Right cardiac atrium (tissue), 5 donors: ENCODE results near the gene CARMIL3. TPM values are rescaled to one million over a fixed set of nuclear protein-coding genes. Genes with fewer than 3 reads are reported as not detected.

Experiments
- ATAC-seq, 2 donors: fragments of 200-7000 bp; cut with Tn5 transposase; one replicate each; pipeline versions ENCODE4 v1.8.0 to v1.9.1; 2020; ENCODE audit warnings: moderate library complexity in 2 of 2, mild to moderate bottlenecking in 1 of 2
- DNase-seq, 3 donors: peaks; one replicate each; pipeline ENCODE4 v3.0.0-alpha.2; 2020
- H3K27ac ChIP-seq: one replicate; pipeline ENCODE4 v1.5.1; 2013; ENCODE audit warnings: mild to moderate bottlenecking, low read length, control low read depth, moderate library complexity
- H3K27me3 ChIP-seq: one replicate; pipeline ENCODE4 v1.6.1; 2013; ENCODE audit not compliant: control insufficient read depth, insufficient read depth
- H3K4me1 ChIP-seq: one replicate; pipeline ENCODE4 v1.6.1; 2013; ENCODE audit warnings: low read length; ENCODE audit not compliant: control insufficient read depth, insufficient read depth
- H3K4me3 ChIP-seq: one replicate; pipeline ENCODE4 v1.5.1; 2013; ENCODE audit warnings: low read length, control low read depth
- H3K9me3 ChIP-seq: one replicate; pipeline ENCODE4 v1.6.1; 2013; ENCODE audit warnings: low read length; ENCODE audit not compliant: control insufficient read depth
- WGBS: extraction: QIAGEN DNeasy Blood & Tissue Kit; methylation state at CpG from one replicate; pipeline ENCODE4 v1.1.7; 2013; 5-methylcytosine and 5-hydroxymethylcytosine counted together
- intact Hi-C, 4 donors: fragments of 100-400 bp; cut with DNase I; formaldehyde crosslinking; loops; one replicate each; pipeline versions ENCODE4 v1.11.0 to v1.14.0; 2022 to 2023
- polyA plus RNA-seq: library from polyadenylated mRNA; stranded (reverse); fragments of 200-250 nt; gene quantifications from one replicate; pipeline ENCODE4 v1.2.3, GENCODE V29; 2013
- total RNA-seq, 4 donors: library from RNA; stranded (reverse); fragmentation: NEBNext Ultra II Directional; extraction: Animal tissue kit (Norgen Biotek cat#: 25700); gene quantifications; one replicate each; pipeline ENCODE4 v1.2.1, GENCODE V29; 2021
- donor health status: healthy with polysubstance abuse.
- donor health status: DM: no; HTN: yes; CAD: no.
- donor health status: DM: no; HTN: no; CAD: no.
- donor health status: DM: no; HTN: yes; CAD: no; lungs with severe emphysema.
- donor health status: DM: yes; HTN: yes; CAD: no.

Gene CARMIL3
- total and polyA plus RNA-seq, 5 donors = 0.17 to 0.45 (median 0.18) TPM

DNA sequence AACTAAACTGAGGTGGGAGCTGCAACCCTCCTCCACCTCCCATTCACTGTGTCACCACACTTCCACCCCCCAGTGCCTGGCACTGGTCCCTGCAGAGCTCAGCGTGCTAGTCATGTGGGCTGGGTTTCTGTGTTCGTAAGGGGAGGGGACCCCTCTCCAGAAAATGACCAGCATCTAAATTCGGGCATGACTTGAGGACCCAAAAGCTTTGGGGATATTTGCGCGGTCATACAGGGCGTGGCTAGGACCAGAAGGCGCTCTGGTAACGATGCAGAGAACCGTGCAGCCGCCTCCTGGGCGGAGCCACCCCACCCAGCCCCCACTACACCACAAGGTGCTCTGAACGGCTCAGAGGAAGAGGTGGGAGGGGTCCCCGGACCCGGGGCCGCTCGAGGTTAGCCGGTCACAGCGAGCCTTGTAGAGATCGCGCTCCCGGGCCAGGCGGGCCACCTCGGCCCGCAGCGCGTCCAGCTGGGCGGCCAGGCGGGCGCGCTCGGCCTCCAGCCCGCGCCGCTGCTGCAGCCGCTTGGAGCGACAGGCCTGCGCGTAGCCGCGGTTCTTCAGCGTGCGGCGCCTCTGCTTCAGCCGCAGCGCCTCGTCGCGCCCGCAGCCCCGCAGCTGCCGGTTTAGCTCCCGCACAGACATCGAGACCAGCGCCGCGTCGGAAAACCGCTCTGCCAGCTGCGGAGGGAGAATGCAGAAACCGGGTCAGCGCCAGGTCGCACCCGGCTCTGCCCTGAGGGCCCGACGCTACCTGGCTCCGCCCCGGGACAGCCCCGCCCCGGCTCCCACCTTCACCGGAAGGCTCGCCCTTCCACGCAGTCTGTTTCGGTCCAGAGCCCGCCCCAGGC, 29.3 kb downstream of the CARMIL3 start:
- DNase-seq = peak in 2 of 3 donors; percentile 77 to 81
- intact Hi-C loops = no loop called here
- WGBS = under 1% methylated on average over 74 of the region's 74 CpGs

GRCh38 chr14:24081739-24082211, 30.0 kb downstream of the CARMIL3 start:
- 22% methylated on average over 26 of the region's 26 CpGs for WGBS
- intact Hi-C loops = no loop called here

More for the DNA sequence above, 29.3 kb downstream of the CARMIL3 start:
- Histone ChIP-seq H3K9me3 (no peaks in the 10 kb centered on the region), H3K27ac (no peak overlapping the region), H3K4me1 (no peaks in the 10 kb centered on the region), H3K4me3 (peak overlapping the region; percentile 76), H3K27me3 (no peaks in the 10 kb centered on the region)
- ATAC-seq = peak; percentile 68 to 82

GRCh38 chr14:24082411-24083080, 30.7 kb downstream of the CARMIL3 start:
- no peak overlapping the region for H3K27ac ChIP-seq
- H3K27me3 ChIP-seq = no peaks in the 10 kb centered on the region
- H3K9me3 ChIP-seq = no peaks in the 10 kb centered on the region
- 88% methylated on average over 5 of the region's 5 CpGs for WGBS
- no peaks in the 10 kb centered on the region for H3K4me1 ChIP-seq
- intact Hi-C loops = no loop called here
- peak in 1 of 2 donors; percentile 12 for ATAC-seq
- H3K4me3 ChIP-seq = no peak overlapping the region
- DNase-seq = no peak

More at GRCh38 chr14:24081739-24082211, 30.0 kb downstream of the CARMIL3 start:
- H3K4me3 ChIP-seq = peak overlapping the region; percentile 76
- DNase-seq = no peak
- no peak for ATAC-seq
- no peaks in the 10 kb centered on the region for H3K4me1 ChIP-seq
- H3K27me3 ChIP-seq = no peaks in the 10 kb centered on the region
- no peaks in the 10 kb centered on the region for H3K9me3 ChIP-seq
- no peak overlapping the region for H3K27ac ChIP-seq

- no peaks in the 10 kb centered on the region for H3K27me3 ChIP-seq
- DNase-seq (no peak), ATAC-seq (no peak)
- H3K9me3 ChIP-seq = no peaks in the 10 kb centered on the region
- WGBS = 89% methylated on average over 3 of the region's 3 CpGs
- H3K4me3 ChIP-seq = no peak overlapping the region
- H3K4me1 ChIP-seq = no peaks in the 10 kb centered on the region
- H3K27ac ChIP-seq = no peak overlapping the region
- intact Hi-C loops = no loop called here
Observed at GRCh38 chr14:24083462-24083861, 31.7 kb downstream of the CARMIL3 start.

GRCh38 chr14:24084440-24084839, 32.6 kb downstream of the CARMIL3 start:
- Histone ChIP-seq H3K27ac (no peak overlapping the region), H3K4me1 (no peaks in the 10 kb centered on the region), H3K4me3 (no peak overlapping the region), H3K27me3 (no peaks in the 10 kb centered on the region), H3K9me3 (no peaks in the 10 kb centered on the region)
- intact Hi-C loops = no loop called here
- ATAC-seq (no peak), DNase-seq (no peak)
- WGBS = 91% methylated on average over 2 of the region's 2 CpGs

GRCh38 chr14:24085215-24085614, 33.4 kb downstream of the CARMIL3 start:
- WGBS = 59% methylated on average over 3 of the region's 3 CpGs
- no peak overlapping the region for H3K27ac ChIP-seq
- H3K4me1 ChIP-seq = no peaks in the 10 kb centered on the region
- no peaks in the 10 kb centered on the region for H3K9me3 ChIP-seq
- no peak for DNase-seq
- ATAC-seq = no peak
- intact Hi-C loops = no loop called here
- H3K27me3 ChIP-seq = no peaks in the 10 kb centered on the region
- H3K4me3 ChIP-seq = no peak overlapping the region

GRCh38 chr14:24086193-24086955, 34.6 kb downstream of the CARMIL3 start:
- DNase-seq = no peak
- Histone ChIP-seq H3K9me3 (no peaks in the 10 kb centered on the region), H3K4me3 (no peak overlapping the region), H3K27ac (no peak overlapping the region), H3K4me1 (no peaks in the 10 kb centered on the region), H3K27me3 (no peaks in the 10 kb centered on the region)
- intact Hi-C loops = no loop called here
- 82% methylated on average over 3 of the region's 3 CpGs for WGBS
- ATAC-seq = no peak

DNA sequence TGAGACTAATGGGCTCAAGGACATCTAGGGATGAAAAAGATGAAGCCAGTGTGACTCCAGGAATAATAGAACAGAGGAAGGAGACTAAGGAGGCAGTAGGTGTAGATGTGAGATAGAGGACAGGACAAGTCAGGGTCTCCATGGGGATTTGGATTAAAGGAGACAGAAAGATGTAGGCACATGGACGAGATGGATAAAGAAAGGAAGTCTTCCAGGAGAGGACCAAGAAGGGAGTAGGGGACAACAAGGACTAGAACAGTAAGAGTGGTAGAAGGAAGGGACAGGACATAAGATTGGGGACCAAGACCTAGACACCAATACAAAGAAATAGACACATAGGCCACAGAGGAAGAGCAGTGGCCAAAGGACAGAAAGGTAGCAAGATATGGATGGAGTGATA, 35.2 kb downstream of the CARMIL3 start:
- WGBS = 81% methylated on average over 1 of the region's 1 CpG
- Histone ChIP-seq H3K9me3 (no peaks in the 10 kb centered on the region), H3K27me3 (no peaks in the 10 kb centered on the region), H3K4me3 (no peak overlapping the region), H3K27ac (no peak overlapping the region), H3K4me1 (no peaks in the 10 kb centered on the region)
- ATAC-seq (no peak), DNase-seq (no peak)
- intact Hi-C loops = no loop called here

- WGBS = 79% methylated on average over 2 of the region's 2 CpGs
- ATAC-seq (no peak), DNase-seq (no peak)
- H3K27ac ChIP-seq = no peak overlapping the region
- no peaks in the 10 kb centered on the region for H3K4me1 ChIP-seq
- H3K27me3 ChIP-seq = no peaks in the 10 kb centered on the region
- H3K9me3 ChIP-seq = no peaks in the 10 kb centered on the region
- intact Hi-C loops = no loop called here
- no peak overlapping the region for H3K4me3 ChIP-seq
Observed at GRCh38 chr14:24088095-24088494, 36.3 kb downstream of the CARMIL3 start.

DNA sequence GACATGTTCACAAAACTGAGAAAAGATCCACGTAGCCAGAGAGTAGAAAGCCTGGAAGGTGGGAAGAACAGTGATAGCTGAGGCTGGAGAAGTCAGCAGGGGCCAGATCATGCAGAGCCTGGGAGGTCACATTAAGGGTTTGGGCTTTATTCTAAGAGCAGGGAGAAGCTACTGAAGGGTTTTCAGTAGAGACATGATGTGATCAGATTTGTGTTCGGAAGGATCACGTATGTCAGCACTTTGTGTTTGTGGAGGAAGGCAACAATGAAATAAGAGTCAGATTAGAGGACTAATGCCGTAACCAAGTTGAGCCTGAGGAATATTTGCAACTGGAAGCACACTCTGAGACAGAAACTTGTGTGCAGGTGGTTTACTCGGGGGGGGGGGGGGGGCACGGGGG, 38.1 kb downstream of the CARMIL3 start:
- intact Hi-C loops = loop anchor here (2.0 to 10.0 kb wide), 4 partner anchors 33 to 105 kb away; partner anchors contain the start of gene DHRS4L2 (in 2 of the 4)
- no peak for ATAC-seq
- no peak for DNase-seq

More for the DNA sequence above, 38.1 kb downstream of the CARMIL3 start:
- Histone ChIP-seq H3K9me3 (no peaks in the 10 kb centered on the region), H3K4me1 (peaks cover 3% of the 10 kb centered on the region), H3K27ac (no peak overlapping the region), H3K4me3 (no peak overlapping the region), H3K27me3 (no peaks in the 10 kb centered on the region)
- WGBS = 77% methylated on average over 6 of the region's 6 CpGs
